ENCODE measurements around the gene NF2. TPM values are rescaled to one million over a fixed set of nuclear protein-coding genes. Genes with fewer than 3 reads are reported as not detected.

The NF2 gene
- total RNA-seq, 1 donor from 2014 or later, result 59.1 TPM

- no peaks in the 10 kb centered on the region for H3K4me1 Mint-ChIP-seq
- intact Hi-C loops (cut with micrococcal nuclease), result no loop called here
- H3K36me3 Mint-ChIP-seq (ENCODE audit: low read depth), result no peaks in the 10 kb centered on the region
- peaks cover 17% of the 10 kb centered on the region for H3K27me3 Mint-ChIP-seq
- H3K27ac Mint-ChIP-seq, result no peak overlapping the region
- no peak for DNase-seq
- H3K4me3 Mint-ChIP-seq, result no peak overlapping the region
- H3K9me3 Mint-ChIP-seq, result no peaks in the 10 kb centered on the region
Measured at GRCh38 chr22:29713156-29713727, 109.8 kb downstream of the NF2 start.

GRCh38 chr22:29715240-29715639 lies 111.8 kb downstream of the NF2 start:
- no peak overlapping the region for H3K27ac Mint-ChIP-seq
- H3K4me3 Mint-ChIP-seq, result no peak overlapping the region
- no peaks in the 10 kb centered on the region for H3K9me3 Mint-ChIP-seq
- H3K4me1 Mint-ChIP-seq, result peaks cover 2% of the 10 kb centered on the region
- DNase-seq, result no peak
- H3K27me3 Mint-ChIP-seq, result peaks cover 32% of the 10 kb centered on the region
- no peaks in the 10 kb centered on the region for H3K36me3 Mint-ChIP-seq (ENCODE audit: low read depth)
- intact Hi-C loops (cut with micrococcal nuclease), result no loop called here

- intact Hi-C loops (cut with micrococcal nuclease), result no loop called here
- no peaks in the 10 kb centered on the region for H3K36me3 Mint-ChIP-seq (ENCODE audit: low read depth)
- DNase-seq, result no peak
- H3K27me3 Mint-ChIP-seq, result peaks cover 32% of the 10 kb centered on the region
- no peak overlapping the region for H3K27ac Mint-ChIP-seq
- H3K4me1 Mint-ChIP-seq, result peaks cover 2% of the 10 kb centered on the region
- H3K4me3 Mint-ChIP-seq, result no peak overlapping the region
- H3K9me3 Mint-ChIP-seq, result no peaks in the 10 kb centered on the region
Measured at GRCh38 chr22:29715705-29716104, 112.3 kb downstream of the NF2 start.

- Mint-ChIP-seq H3K9me3 (no peaks in the 10 kb centered on the region), H3K4me3 (no peak overlapping the region), H3K27me3 (peaks cover 37% of the 10 kb centered on the region), H3K4me1 (peaks cover 2% of the 10 kb centered on the region), H3K36me3 (ENCODE audit: low read depth) (no peaks in the 10 kb centered on the region), H3K27ac (no peak overlapping the region)
- DNase-seq, result peak; percentile 84
- intact Hi-C loops (cut with micrococcal nuclease), result no loop called here
Measured at GRCh38 chr22:29716814-29717545, 113.5 kb downstream of the NF2 start.

GRCh38 chr22:29717789-29718188 lies 114.4 kb downstream of the NF2 start:
- no peak for DNase-seq
- no peak overlapping the region for H3K4me3 Mint-ChIP-seq
- no peaks in the 10 kb centered on the region for H3K36me3 Mint-ChIP-seq (ENCODE audit: low read depth)
- H3K27me3 Mint-ChIP-seq, result peaks cover 39% of the 10 kb centered on the region
- no peak overlapping the region for H3K27ac Mint-ChIP-seq
- no peaks in the 10 kb centered on the region for H3K9me3 Mint-ChIP-seq
- H3K4me1 Mint-ChIP-seq, result peaks cover 2% of the 10 kb centered on the region
- intact Hi-C loops (cut with micrococcal nuclease), result no loop called here

GRCh38 chr22:29718949-29719898 lies 115.8 kb downstream of the NF2 start:
- no peaks in the 10 kb centered on the region for H3K36me3 Mint-ChIP-seq (ENCODE audit: low read depth)

GRCh38 chr22:29719899-29720645 lies 116.6 kb downstream of the NF2 start, which contains the start of gene CABP7:
TSS of gene CABP7 (plus strand) at chr22:29720003. CDS start at chr22:29720425, 422 bp downstream.
- Mint-ChIP-seq H3K36me3 (ENCODE audit: low read depth) (no peaks in the 10 kb centered on the region), H3K4me3 (peak within 1 kb of the TSS; percentile 55), H3K27me3 (peaks cover 38% of the 10 kb centered on the region), H3K27ac (no peak within 1 kb of the TSS), H3K9me3 (no peaks in the 10 kb centered on the region), H3K4me1 (peaks cover 2% of the 10 kb centered on the region)
- no peak for DNase-seq
- intact Hi-C loops (cut with micrococcal nuclease), result no loop called here

More at GRCh38 chr22:29718949-29719898, 115.8 kb downstream of the NF2 start:
- Mint-ChIP-seq H3K9me3 (no peaks in the 10 kb centered on the region), H3K27ac (no peak overlapping the region), H3K4me3 (peak overlapping the region; percentile 55), H3K4me1 (peaks cover 2% of the 10 kb centered on the region), H3K27me3 (peaks cover 40% of the 10 kb centered on the region)
- DNase-seq, result no peak
- intact Hi-C loops (cut with micrococcal nuclease), result no loop called here

GRCh38 chr22:29720811-29721323 lies 117.4 kb downstream of the NF2 start:
- H3K36me3 Mint-ChIP-seq (ENCODE audit: low read depth), result no peaks in the 10 kb centered on the region
- H3K4me3 Mint-ChIP-seq, result no peak overlapping the region
- peaks cover 2% of the 10 kb centered on the region for H3K4me1 Mint-ChIP-seq
- no peak overlapping the region for H3K27ac Mint-ChIP-seq
- intact Hi-C loops (cut with micrococcal nuclease), result no loop called here
- peaks cover 39% of the 10 kb centered on the region for H3K27me3 Mint-ChIP-seq
- no peak for DNase-seq
- no peaks in the 10 kb centered on the region for H3K9me3 Mint-ChIP-seq

- H3K9me3 Mint-ChIP-seq, result no peaks in the 10 kb centered on the region
- no peak overlapping the region for H3K27ac Mint-ChIP-seq
- no peaks in the 10 kb centered on the region for H3K36me3 Mint-ChIP-seq (ENCODE audit: low read depth)
- DNase-seq, result no peak
- intact Hi-C loops (cut with micrococcal nuclease), result no loop called here
- H3K4me1 Mint-ChIP-seq, result peaks cover 2% of the 10 kb centered on the region
- H3K4me3 Mint-ChIP-seq, result no peak overlapping the region
- peaks cover 34% of the 10 kb centered on the region for H3K27me3 Mint-ChIP-seq
Measured at GRCh38 chr22:29722151-29722550, 118.7 kb downstream of the NF2 start.

- intact Hi-C loops (cut with micrococcal nuclease), result no loop called here
- DNase-seq, result no peak
Measured at GRCh38 chr22:29722587-29722986, 119.2 kb downstream of the NF2 start.

GRCh38 chr22:29723766-29724165 lies 120.3 kb downstream of the NF2 start:
- Mint-ChIP-seq H3K4me1 (peaks cover 2% of the 10 kb centered on the region), H3K27ac (no peak overlapping the region), H3K27me3 (peaks cover 21% of the 10 kb centered on the region), H3K4me3 (no peak overlapping the region), H3K36me3 (ENCODE audit: low read depth) (no peaks in the 10 kb centered on the region), H3K9me3 (no peaks in the 10 kb centered on the region)
- intact Hi-C loops (cut with micrococcal nuclease), result no loop called here
- DNase-seq, result no peak

More at GRCh38 chr22:29722587-29722986, 119.2 kb downstream of the NF2 start:
- H3K9me3 Mint-ChIP-seq, result no peaks in the 10 kb centered on the region
- H3K4me1 Mint-ChIP-seq, result peaks cover 2% of the 10 kb centered on the region
- H3K4me3 Mint-ChIP-seq, result no peak overlapping the region
- peaks cover 30% of the 10 kb centered on the region for H3K27me3 Mint-ChIP-seq
- no peaks in the 10 kb centered on the region for H3K36me3 Mint-ChIP-seq (ENCODE audit: low read depth)
- H3K27ac Mint-ChIP-seq, result no peak overlapping the region

- Mint-ChIP-seq H3K9me3 (no peaks in the 10 kb centered on the region), H3K27me3 (peaks cover 13% of the 10 kb centered on the region), H3K4me1 (no peaks in the 10 kb centered on the region), H3K27ac (no peak overlapping the region), H3K36me3 (ENCODE audit: low read depth) (no peaks in the 10 kb centered on the region), H3K4me3 (no peak overlapping the region)
- intact Hi-C loops (cut with micrococcal nuclease), result no loop called here
- no peak for DNase-seq
Measured at GRCh38 chr22:29724843-29725242, 121.4 kb downstream of the NF2 start.

- no peaks in the 10 kb centered on the region for H3K4me1 Mint-ChIP-seq
- no peak for DNase-seq
- intact Hi-C loops (cut with micrococcal nuclease), result no loop called here
- H3K27me3 Mint-ChIP-seq, result peaks cover 13% of the 10 kb centered on the region
- no peaks in the 10 kb centered on the region for H3K36me3 Mint-ChIP-seq (ENCODE audit: low read depth)
- H3K4me3 Mint-ChIP-seq, result no peak overlapping the region
- no peaks in the 10 kb centered on the region for H3K9me3 Mint-ChIP-seq
- H3K27ac Mint-ChIP-seq, result no peak overlapping the region
Measured at GRCh38 chr22:29726106-29726505, 122.7 kb downstream of the NF2 start.

All from activated CD4-positive, alpha-beta T cell treated with anti-CD3 and anti-CD28 coated beads, Interleukin-2, amount 10 ng/mL, durations not matched to agents 24 days and 14 days (primary cell).